Stimulated activated CD8-positive, alpha-beta memory T cell treated with anti-CD3 and anti-CD28 coated beads, Interleukin-7, amount 100 ng/mL, for 48 hours (primary cell): ENCODE data around the gene MDH2.
"Not testable (repeated sequence)": the region's sequence is repeated elsewhere in the genome, so short reads cannot be mapped to it uniquely, and the experiment has no call there.

Source experiments
- DNase-seq, 2 donors: peaks; one replicate each; pipeline ENCODE4 v3.0.0-alpha.2; 2020; ENCODE audit warnings: low read depth in 1 of 2; ENCODE audit errors: extremely low read depth in 1 of 2

The MDH2 gene

GRCh38 chr7:76069238-76069638, 21.3 kb downstream of the MDH2 start:
- DNase-seq = no peak

GRCh38 chr7:76071316-76072242, 23.7 kb downstream of the MDH2 start:
- no peak for DNase-seq

- DNase-seq = no peak
Measured at GRCh38 chr7:76072243-76073148, 24.6 kb downstream of the MDH2 start.

GRCh38 chr7:76073335-76073990, 25.6 kb downstream of the MDH2 start:
- DNase-seq = no peak

GRCh38 chr7:76074306-76074971, 26.5 kb downstream of the MDH2 start:
- no peak for DNase-seq

GRCh38 chr7:76074972-76075370, 27.1 kb downstream of the MDH2 start:
- no peak for DNase-seq

- no peak for DNase-seq
Measured at GRCh38 chr7:76076995-76077394, 29.1 kb downstream of the MDH2 start.

GRCh38 chr7:76077435-76077834, 29.5 kb downstream of the MDH2 start:
- DNase-seq = no peak

- DNase-seq = no peak
Measured at GRCh38 chr7:76080204-76080603, 32.3 kb downstream of the MDH2 start.

GRCh38 chr7:76084115-76084514, 36.2 kb downstream of the MDH2 start:
- not testable (repeated sequence) for DNase-seq

- DNase-seq = no peak
Measured at GRCh38 chr7:76086070-76086469, 38.2 kb downstream of the MDH2 start.

GRCh38 chr7:76087362-76087791, 39.5 kb downstream of the MDH2 start:
- not testable (repeated sequence) for DNase-seq

- no peak for DNase-seq
Measured at GRCh38 chr7:76089865-76090475, 42.1 kb downstream of the MDH2 start.

GRCh38 chr7:76091506-76091905, 43.6 kb downstream of the MDH2 start:
- no peak for DNase-seq

- DNase-seq = not testable (repeated sequence)
Measured at GRCh38 chr7:76093531-76093930, 45.6 kb downstream of the MDH2 start.

- not testable (repeated sequence) for DNase-seq
Measured at GRCh38 chr7:76094326-76094725, 46.4 kb downstream of the MDH2 start.

- no peak for DNase-seq
Measured at GRCh38 chr7:76095908-76096307, 48.0 kb downstream of the MDH2 start.

GRCh38 chr7:76101693-76102437, 54.0 kb downstream of the MDH2 start:
- DNase-seq = not testable (repeated sequence)

GRCh38 chr7:76103788-76104187, 55.9 kb downstream of the MDH2 start:
- DNase-seq = not testable (repeated sequence)
